ENCODE measurements around the gene DCTD.

The DCTD gene

GRCh38 chr4:182866746-182867145, 50.4 kb downstream of the DCTD start:
- no peak for DNase-seq

GRCh38 chr4:182863501-182863900, 53.7 kb downstream of the DCTD start:
- DNase-seq: no peak

- DNase-seq: no peak
Observed at GRCh38 chr4:182862921-182863320, 54.3 kb downstream of the DCTD start.

- DNase-seq: no peak
Observed at GRCh38 chr4:182862141-182862875, 54.9 kb downstream of the DCTD start.

GRCh38 chr4:182861346-182861745, 55.8 kb downstream of the DCTD start:
- DNase-seq: no peak

- DNase-seq: no peak
Observed at GRCh38 chr4:182859730-182860129, 57.5 kb downstream of the DCTD start.

GRCh38 chr4:182858711-182859110, 58.5 kb downstream of the DCTD start:
- DNase-seq: no peak

GRCh38 chr4:182856862-182857261, 60.3 kb downstream of the DCTD start:
- no peak for DNase-seq

GRCh38 chr4:182855877-182856276, 61.3 kb downstream of the DCTD start:
- DNase-seq: no peak

GRCh38 chr4:182855312-182855711, 61.9 kb downstream of the DCTD start:
- no peak for DNase-seq

- no peak for DNase-seq
Observed at GRCh38 chr4:182854466-182854865, 62.7 kb downstream of the DCTD start.

GRCh38 chr4:182853731-182854330, 63.4 kb downstream of the DCTD start:
- DNase-seq: no peak

- no peak for DNase-seq
Observed at GRCh38 chr4:182848685-182849084, 68.5 kb downstream of the DCTD start.

- DNase-seq: no peak
Observed at GRCh38 chr4:182847576-182848450, 69.4 kb downstream of the DCTD start.

- DNase-seq: no peak
Observed at GRCh38 chr4:182846036-182846435, 71.2 kb downstream of the DCTD start.

GRCh38 chr4:182845618-182846017, 71.6 kb downstream of the DCTD start:
- no peak for DNase-seq

- no peak for DNase-seq
Observed at GRCh38 chr4:182843808-182844325, 73.3 kb downstream of the DCTD start.

- no peak for DNase-seq
Observed at GRCh38 chr4:182842759-182843390, 74.3 kb downstream of the DCTD start.

GRCh38 chr4:182842104-182842600, 75.0 kb downstream of the DCTD start:
- DNase-seq: no peak

- DNase-seq: no peak
Observed at GRCh38 chr4:182840108-182840507, 77.1 kb downstream of the DCTD start.
